ENCODE results near the gene PRDX2.
"Not testable (repeated sequence)": the region's sequence is repeated elsewhere in the genome, so short reads cannot be mapped to it uniquely, and the experiment has no call there.

The PRDX2 gene

DNA sequence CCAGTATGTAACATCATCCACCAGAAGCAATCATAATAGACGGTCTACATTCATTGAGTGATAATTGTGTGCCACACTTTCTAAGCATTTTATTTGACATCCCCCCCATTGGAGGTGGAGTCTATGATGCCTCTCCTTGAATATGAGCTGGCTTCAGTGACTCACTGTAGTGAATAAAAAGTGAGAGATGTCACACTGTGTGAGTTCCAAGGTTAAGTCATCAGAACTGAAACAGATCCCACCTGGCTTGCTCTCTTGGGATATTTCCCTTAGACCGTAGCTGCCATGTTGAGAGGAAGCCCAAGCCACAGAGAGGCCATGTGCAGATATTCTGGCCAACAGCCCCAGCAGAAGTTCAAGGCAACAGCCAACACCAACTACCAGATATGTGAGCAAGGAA lies 20.2 kb upstream of the PRDX2 start:
- DNase-seq, result no peak
- H3K9me3 ChIP-seq (ENCODE audit: control extremely low read depth in 1 of 5, control insufficient read depth in 4 of 5, insufficient read depth in 2 of 5, low read depth in 1 of 5, low read length in 4 of 5), result no peaks in the 10 kb centered on the region
- no peak overlapping the region for H3K27ac ChIP-seq (ENCODE audit: insufficient read depth in 1 of 2, low read depth in 1 of 2, low read length in 2 of 2, poor library complexity in 1 of 2, severe bottlenecking in 2 of 2)
- H3K36me3 ChIP-seq (ENCODE audit: control insufficient read depth in 4 of 4, insufficient read depth in 4 of 4, low read length in 3 of 4), result no peaks in the 10 kb centered on the region
- POLR2A ChIA-PET, result no interaction called here
- peaks cover 0 to 3% (median 3%) of the 10 kb centered on the region in 5 experiments for H3K27me3 ChIP-seq (replicated peaks in 2 of 5; ENCODE audit: control insufficient read depth in 4 of 5, insufficient read depth in 5 of 5, low read length in 4 of 5)
- CTCF ChIA-PET, result interaction anchor here (1.0 to 1.4 kb wide), 4 partner anchors 8 to 65 kb away, joined by 3 to 5 read pairs (median 4); no protein-coding TSS in a partner anchor
- peaks cover 0 to 9% (median 1%) of the 10 kb centered on the region in 4 experiments for H3K4me1 ChIP-seq (ENCODE audit: control extremely low read depth in 1 of 4, control insufficient read depth in 4 of 4, insufficient read depth in 4 of 4, low read length in 3 of 4)
- WGBS (ENCODE audit: insufficient coverage), result 75% methylated on average over 1 of the region's 2 CpGs
- H3K4me3 ChIP-seq (ENCODE audit: control insufficient read depth in 1 of 7, extremely low read depth in 1 of 7, insufficient read depth in 4 of 7, low read depth in 2 of 7, low read length in 6 of 7), result no peak overlapping the region

DNA sequence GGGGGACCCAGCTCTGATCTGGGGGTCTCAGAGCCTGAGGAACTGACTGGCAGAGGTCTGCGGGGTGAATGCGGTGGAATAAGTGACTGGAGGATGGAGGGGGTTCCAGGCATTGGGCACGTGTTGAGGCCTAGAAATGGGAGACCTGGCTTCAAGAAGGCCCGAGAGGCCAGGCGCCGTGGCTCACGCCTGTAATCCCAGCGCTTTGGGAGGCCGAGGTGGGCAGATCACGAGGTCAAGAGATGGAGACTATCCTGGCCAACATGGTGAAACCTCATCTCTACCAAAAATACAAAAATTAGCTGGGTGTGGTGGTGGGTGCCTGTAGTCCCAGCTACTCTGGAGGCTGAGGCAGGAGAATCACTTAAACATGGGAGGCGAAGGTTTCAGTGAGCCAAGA lies 16.2 kb upstream of the PRDX2 start:
- H3K4me1 ChIP-seq (ENCODE audit: control extremely low read depth in 1 of 4, control insufficient read depth in 4 of 4, insufficient read depth in 4 of 4, low read length in 3 of 4); H3K9me3 ChIP-seq (ENCODE audit: control extremely low read depth in 1 of 5, control insufficient read depth in 4 of 5, insufficient read depth in 2 of 5, low read depth in 1 of 5, low read length in 4 of 5); DNase-seq; H3K27ac ChIP-seq (ENCODE audit: insufficient read depth in 1 of 2, low read depth in 1 of 2, low read length in 2 of 2, poor library complexity in 1 of 2, severe bottlenecking in 2 of 2); H3K4me3 ChIP-seq (ENCODE audit: control insufficient read depth in 1 of 7, extremely low read depth in 1 of 7, insufficient read depth in 4 of 7, low read depth in 2 of 7, low read length in 6 of 7); H3K27me3 ChIP-seq (replicated peaks in 2 of 5; ENCODE audit: control insufficient read depth in 4 of 5, insufficient read depth in 5 of 5, low read length in 4 of 5): not testable (repeated sequence)
- WGBS (ENCODE audit: insufficient coverage), result 95% methylated on average over 4 of the region's 11 CpGs
- POLR2A ChIA-PET, result interaction anchor here (0.6 kb wide), 1 partner anchor 782 kb away, joined by 6 read pairs; the partner anchor contains the start of gene ZNF433
- peaks cover 0 to 14% (median 6%) of the 10 kb centered on the region in 4 experiments for H3K36me3 ChIP-seq (ENCODE audit: control insufficient read depth in 4 of 4, insufficient read depth in 4 of 4, low read length in 3 of 4)
- CTCF ChIA-PET, result interaction anchor here (0.7 kb wide), 2 partner anchors 47 to 426 kb away, joined by 3 read pairs; no protein-coding TSS in a partner anchor

DNA sequence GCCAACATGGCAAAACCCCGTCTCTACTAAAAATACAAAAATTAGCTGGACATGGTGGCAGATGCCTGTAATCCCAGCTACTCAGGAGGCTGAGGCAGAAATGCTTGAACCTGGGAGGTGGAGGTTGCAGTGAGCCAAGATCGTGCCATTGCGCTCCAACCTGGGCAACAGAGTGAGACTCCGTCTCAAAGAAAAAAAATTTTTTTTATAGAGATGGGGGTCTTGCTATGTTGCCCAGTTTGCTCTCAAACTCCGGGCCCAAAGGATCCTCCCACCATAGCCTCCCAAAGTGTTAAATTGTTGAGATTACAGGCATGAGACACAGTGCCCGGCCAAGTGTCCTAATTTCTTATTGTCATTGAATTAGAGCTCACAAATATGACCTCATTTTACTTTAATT lies 15.6 kb upstream of the PRDX2 start:
- H3K27me3 ChIP-seq (replicated peaks in 2 of 5; ENCODE audit: control insufficient read depth in 4 of 5, insufficient read depth in 5 of 5, low read length in 4 of 5); H3K9me3 ChIP-seq (ENCODE audit: control extremely low read depth in 1 of 5, control insufficient read depth in 4 of 5, insufficient read depth in 2 of 5, low read depth in 1 of 5, low read length in 4 of 5); H3K4me3 ChIP-seq (ENCODE audit: control insufficient read depth in 1 of 7, extremely low read depth in 1 of 7, insufficient read depth in 4 of 7, low read depth in 2 of 7, low read length in 6 of 7); H3K4me1 ChIP-seq (ENCODE audit: control extremely low read depth in 1 of 4, control insufficient read depth in 4 of 4, insufficient read depth in 4 of 4, low read length in 3 of 4); DNase-seq; POLR2A ChIA-PET; H3K27ac ChIP-seq (ENCODE audit: insufficient read depth in 1 of 2, low read depth in 1 of 2, low read length in 2 of 2, poor library complexity in 1 of 2, severe bottlenecking in 2 of 2): not testable (repeated sequence)
- 100% methylated on average over 4 of the region's 6 CpGs for WGBS (ENCODE audit: insufficient coverage)
- peaks cover 0 to 14% (median 8%) of the 10 kb centered on the region in 4 experiments for H3K36me3 ChIP-seq (ENCODE audit: control insufficient read depth in 4 of 4, insufficient read depth in 4 of 4, low read length in 3 of 4)
- CTCF ChIA-PET, result interaction anchor here (0.6 kb wide), 1 partner anchor 20 kb away, joined by 4 read pairs; no protein-coding TSS in a partner anchor

DNA sequence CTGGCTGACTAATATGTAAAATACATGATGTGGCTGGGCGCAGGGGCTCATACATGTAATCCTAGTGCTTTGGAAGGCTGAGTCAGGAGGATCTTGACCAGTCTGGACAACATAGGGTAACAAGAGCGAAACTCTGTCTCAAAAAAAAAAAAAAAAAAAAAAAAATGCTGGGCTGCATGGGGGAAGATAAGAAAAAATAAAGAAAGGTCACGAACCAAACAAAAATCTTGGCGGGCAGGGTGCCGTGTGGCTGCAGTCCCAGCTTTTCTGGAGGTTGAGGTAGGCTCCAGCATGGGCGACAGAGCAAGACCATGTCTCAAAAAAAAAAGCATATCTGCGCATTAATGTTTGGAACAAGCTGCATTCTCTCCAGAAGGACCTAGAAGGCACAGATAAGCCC lies 13.5 kb upstream of the PRDX2 start:
- Histone ChIP-seq H3K4me1 (ENCODE audit: control extremely low read depth in 1 of 4, control insufficient read depth in 4 of 4, insufficient read depth in 4 of 4, low read length in 3 of 4) (no peaks in the 10 kb centered on the region), H3K4me3 (ENCODE audit: control insufficient read depth in 1 of 7, extremely low read depth in 1 of 7, insufficient read depth in 4 of 7, low read depth in 2 of 7, low read length in 6 of 7) (no peak overlapping the region), H3K27ac (ENCODE audit: insufficient read depth in 1 of 2, low read depth in 1 of 2, low read length in 2 of 2, poor library complexity in 1 of 2, severe bottlenecking in 2 of 2) (no peak overlapping the region), H3K27me3 (replicated peaks in 2 of 5; ENCODE audit: control insufficient read depth in 4 of 5, insufficient read depth in 5 of 5, low read length in 4 of 5) (no peaks in the 10 kb centered on the region), H3K36me3 (ENCODE audit: control insufficient read depth in 4 of 4, insufficient read depth in 4 of 4, low read length in 3 of 4) (peaks cover 0 to 21% (median 15%) of the 10 kb centered on the region in 4 experiments), H3K9me3 (ENCODE audit: control extremely low read depth in 1 of 5, control insufficient read depth in 4 of 5, insufficient read depth in 2 of 5, low read depth in 1 of 5, low read length in 4 of 5) (no peaks in the 10 kb centered on the region)
- POLR2A ChIA-PET, result no interaction called here
- CTCF ChIA-PET, result interaction anchor here (1.6 to 2.6 kb wide), 3 partner anchors 10 to 32 kb away, joined by 6 to 7 read pairs (median 7); no protein-coding TSS in a partner anchor
- WGBS (ENCODE audit: insufficient coverage), result 98% methylated on average over 5 of the region's 7 CpGs
- DNase-seq, result no peak

DNA sequence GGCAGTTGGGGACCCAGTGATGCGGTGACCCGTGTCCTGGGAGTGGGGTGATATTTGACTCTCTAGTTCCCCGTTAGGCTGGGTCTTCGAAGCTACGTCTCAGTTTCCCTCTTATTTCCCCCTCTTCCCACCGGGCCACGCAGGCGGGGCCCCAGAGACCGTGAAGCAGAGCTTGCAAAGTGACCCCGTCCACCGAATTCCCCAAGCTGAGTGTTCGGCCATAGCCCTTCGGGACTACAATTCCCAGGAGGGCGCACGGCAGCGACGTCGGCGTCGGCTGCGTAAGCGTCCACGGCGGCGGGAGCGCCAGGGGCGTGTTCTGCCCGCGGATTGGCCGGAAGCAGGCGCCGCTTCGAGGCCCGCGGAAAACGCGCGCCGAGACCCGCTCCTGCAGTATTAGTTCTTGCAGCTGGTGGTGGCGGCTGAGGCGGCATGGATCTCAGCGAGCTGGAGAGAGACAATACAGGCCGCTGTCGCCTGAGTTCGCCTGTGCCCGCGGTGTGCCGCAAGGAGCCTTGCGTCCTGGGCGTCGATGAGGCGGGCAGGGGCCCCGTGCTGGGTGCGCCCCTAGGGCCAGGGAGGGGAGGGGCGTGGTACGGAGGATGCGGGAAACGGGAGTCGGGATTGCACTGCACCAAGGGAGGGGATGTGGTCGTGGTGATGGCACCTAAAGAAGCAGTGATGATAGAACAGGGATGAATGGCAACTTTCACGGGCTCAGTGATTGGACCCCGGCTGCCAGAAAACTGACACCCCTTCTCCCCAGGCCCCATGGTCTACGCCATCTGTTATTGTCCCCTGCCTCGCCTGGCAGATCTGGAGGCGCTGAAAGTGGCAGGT lies 4.9 kb upstream of the PRDX2 start, which contains the start of gene RNASEH2A:
Gene RNASEH2A (plus strand): TSS at position 343 of the 840 bp plus-strand sequence. CDS start 90 bp downstream, at position 433.
- peak; percentile 83 to 92 (median 91) for DNase-seq
- ChIA-PET POLR2A (interaction anchor here (0.5 to 1.0 kb wide), 2 partner anchors 13 to 22 kb away, joined by 4 to 5 read pairs; no protein-coding TSS in a partner anchor), CTCF (interaction anchor here (0.9 to 3.5 kb wide), 4 partner anchors 42 to 126 kb away, joined by 3 to 9 read pairs (median 3); partner anchors contain the start of gene FARSA)
- Histone ChIP-seq H3K36me3 (ENCODE audit: control insufficient read depth in 4 of 4, insufficient read depth in 4 of 4, low read length in 3 of 4) (peaks cover 0 to 23% (median 13%) of the 10 kb centered on the region in 4 experiments), H3K27me3 (replicated peaks in 2 of 5; ENCODE audit: control insufficient read depth in 4 of 5, insufficient read depth in 5 of 5, low read length in 4 of 5) (peaks cover 0 to 3% (median 0%) of the 10 kb centered on the region in 5 experiments), H3K4me1 (ENCODE audit: control extremely low read depth in 1 of 4, control insufficient read depth in 4 of 4, insufficient read depth in 4 of 4, low read length in 3 of 4) (peaks cover 0 to 25% (median 24%) of the 10 kb centered on the region in 4 experiments), H3K27ac (ENCODE audit: insufficient read depth in 1 of 2, low read depth in 1 of 2, low read length in 2 of 2, poor library complexity in 1 of 2, severe bottlenecking in 2 of 2) (peak within 1 kb of the TSS in 1 of 2 experiments; percentile 74), H3K4me3 (ENCODE audit: control insufficient read depth in 1 of 7, extremely low read depth in 1 of 7, insufficient read depth in 4 of 7, low read depth in 2 of 7, low read length in 6 of 7) (peak within 1 kb of the TSS; percentile 36 to 85 (median 74)), H3K9me3 (ENCODE audit: control extremely low read depth in 1 of 5, control insufficient read depth in 4 of 5, insufficient read depth in 2 of 5, low read depth in 1 of 5, low read length in 4 of 5) (no peaks in the 10 kb centered on the region)
- WGBS (ENCODE audit: insufficient coverage), result 6% methylated on average over 46 of the region's 66 CpGs

DNA sequence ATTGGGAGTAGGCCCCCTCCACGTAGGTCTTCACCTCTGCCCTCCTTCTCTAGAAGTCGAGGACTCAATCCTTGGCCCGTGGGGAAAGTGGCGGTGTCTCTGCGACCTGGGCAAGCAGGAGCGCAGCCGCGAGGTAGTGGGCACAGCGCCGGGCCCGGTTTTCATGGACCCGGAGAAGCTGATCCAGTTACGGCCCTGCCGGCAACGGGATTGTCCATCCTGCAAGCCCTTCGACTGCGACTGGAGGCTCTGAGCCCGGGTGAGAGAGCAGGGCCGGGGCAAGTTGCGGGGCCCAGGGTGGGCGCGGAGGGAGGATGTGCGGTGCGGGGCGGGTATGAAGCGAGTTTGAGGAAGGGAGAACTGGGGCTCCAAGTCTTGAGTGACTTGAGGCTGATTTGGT lies 2.5 kb upstream of the PRDX2 start:
- DNase-seq, result no peak
- 96% methylated on average over 21 of the region's 26 CpGs for WGBS (ENCODE audit: insufficient coverage)
- peaks cover 0 to 19% (median 9%) of the 10 kb centered on the region in 4 experiments for H3K36me3 ChIP-seq (ENCODE audit: control insufficient read depth in 4 of 4, insufficient read depth in 4 of 4, low read length in 3 of 4)
- no peaks in the 10 kb centered on the region for H3K9me3 ChIP-seq (ENCODE audit: control extremely low read depth in 1 of 5, control insufficient read depth in 4 of 5, insufficient read depth in 2 of 5, low read depth in 1 of 5, low read length in 4 of 5)
- no peak overlapping the region for H3K4me3 ChIP-seq (ENCODE audit: control insufficient read depth in 1 of 7, extremely low read depth in 1 of 7, insufficient read depth in 4 of 7, low read depth in 2 of 7, low read length in 6 of 7)
- ChIA-PET CTCF (interaction anchor here (1.0 to 15.3 kb wide), 3 partner anchors 11 to 44 kb away, joined by 3 to 612 read pairs (median 9); partner anchors contain the start of gene HOOK2), POLR2A (no interaction called here)
- peaks cover 0 to 39% (median 37%) of the 10 kb centered on the region in 4 experiments for H3K4me1 ChIP-seq (ENCODE audit: control extremely low read depth in 1 of 4, control insufficient read depth in 4 of 4, insufficient read depth in 4 of 4, low read length in 3 of 4)
- peaks cover 0 to 3% (median 0%) of the 10 kb centered on the region in 5 experiments for H3K27me3 ChIP-seq (replicated peaks in 2 of 5; ENCODE audit: control insufficient read depth in 4 of 5, insufficient read depth in 5 of 5, low read length in 4 of 5)
- H3K27ac ChIP-seq (ENCODE audit: insufficient read depth in 1 of 2, low read depth in 1 of 2, low read length in 2 of 2, poor library complexity in 1 of 2, severe bottlenecking in 2 of 2), result no peak overlapping the region

Measured in common myeloid progenitor, CD34-positive (primary cell).